Epithelial cell of proximal tubule (primary cell): Measurements from ENCODE around the gene RSPO3. TPM values are rescaled to one million over a fixed set of nuclear protein-coding genes. Genes with fewer than 3 reads are reported as not detected.
A peak's percentile ranks its signal among the peaks of the same experiment; 100 is the strongest.

Source experiments
- DNase-seq: peaks from one replicate; pipeline ENCODE4 v3.0.0-alpha.2; 2011; ENCODE audit warnings: low read depth
- H3K4me3 ChIP-seq: 2 replicates; pipeline ENCODE4 v1.5.1; 2011; ENCODE audit warnings: low read depth, mild to moderate bottlenecking, low read length
- total RNA-seq: library from RNA; depleted of rRNA; stranded (reverse); fragments of >200 nt; gene quantifications from 2 replicates; pipeline ENCODE4 v1.2.3, GENCODE V29; 2015
- TF ChIP-seq, protein P1 (sequence below): conservative IDR thresholded peaks from 2 replicates; pipeline ENCODE4 v1.5.1; 2012; ENCODE audit warnings: low read depth, mild to moderate bottlenecking, low read length

The RSPO3 gene, protein sequence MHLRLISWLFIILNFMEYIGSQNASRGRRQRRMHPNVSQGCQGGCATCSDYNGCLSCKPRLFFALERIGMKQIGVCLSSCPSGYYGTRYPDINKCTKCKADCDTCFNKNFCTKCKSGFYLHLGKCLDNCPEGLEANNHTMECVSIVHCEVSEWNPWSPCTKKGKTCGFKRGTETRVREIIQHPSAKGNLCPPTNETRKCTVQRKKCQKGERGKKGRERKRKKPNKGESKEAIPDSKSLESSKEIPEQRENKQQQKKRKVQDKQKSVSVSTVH
- 0.35 TPM in 1 of 2 replicates, not detected in the other for total RNA-seq

DNA sequence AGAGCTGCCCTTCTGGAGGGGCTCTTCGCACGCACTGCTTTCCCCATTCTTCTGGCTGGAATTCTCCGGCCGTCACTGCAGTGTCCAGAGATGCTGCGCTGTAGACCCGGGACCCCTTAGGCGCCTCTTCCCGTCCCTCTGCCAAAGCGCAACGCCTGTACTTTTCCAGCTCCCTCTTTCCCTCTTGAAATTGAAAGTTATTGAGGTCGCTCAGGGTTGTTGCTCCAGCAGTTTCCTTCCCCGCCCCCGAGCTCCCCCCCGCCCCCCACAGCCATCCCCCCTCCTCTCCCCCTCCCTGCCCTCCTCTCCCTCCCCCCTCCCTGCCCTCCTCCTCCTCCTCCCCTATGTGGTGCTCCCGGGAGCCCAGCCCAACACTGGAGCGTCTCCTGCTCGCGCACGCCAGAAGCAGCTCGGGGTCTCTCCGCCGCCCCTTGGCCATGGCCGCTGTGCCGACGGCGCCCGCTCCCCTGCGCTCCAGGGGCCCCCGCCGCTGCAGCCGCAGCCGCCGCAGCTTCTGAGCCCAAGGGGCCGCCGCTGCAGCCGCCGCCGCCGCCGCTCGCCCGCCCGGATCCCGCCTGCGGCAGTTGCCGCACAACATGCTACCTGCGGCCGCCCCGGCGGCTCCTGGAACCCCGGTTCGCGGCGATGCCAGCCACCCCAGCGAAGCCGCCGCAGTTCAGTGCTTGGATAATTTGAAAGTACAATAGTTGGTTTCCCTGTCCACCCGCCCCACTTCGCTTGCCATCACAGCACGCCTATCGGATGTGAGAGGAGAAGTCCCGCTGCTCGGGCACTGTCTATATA, at the start of gene RSPO3:
TSS of gene RSPO3 (plus strand) at position 374 of the 804 bp plus-strand sequence. CDS start 522 bp downstream, outside the sequence.
- H3K4me3 ChIP-seq, result peak within 1 kb of the TSS; percentile 58
- DNase-seq, result no peak
- TF ChIP-seq, protein P1, sequence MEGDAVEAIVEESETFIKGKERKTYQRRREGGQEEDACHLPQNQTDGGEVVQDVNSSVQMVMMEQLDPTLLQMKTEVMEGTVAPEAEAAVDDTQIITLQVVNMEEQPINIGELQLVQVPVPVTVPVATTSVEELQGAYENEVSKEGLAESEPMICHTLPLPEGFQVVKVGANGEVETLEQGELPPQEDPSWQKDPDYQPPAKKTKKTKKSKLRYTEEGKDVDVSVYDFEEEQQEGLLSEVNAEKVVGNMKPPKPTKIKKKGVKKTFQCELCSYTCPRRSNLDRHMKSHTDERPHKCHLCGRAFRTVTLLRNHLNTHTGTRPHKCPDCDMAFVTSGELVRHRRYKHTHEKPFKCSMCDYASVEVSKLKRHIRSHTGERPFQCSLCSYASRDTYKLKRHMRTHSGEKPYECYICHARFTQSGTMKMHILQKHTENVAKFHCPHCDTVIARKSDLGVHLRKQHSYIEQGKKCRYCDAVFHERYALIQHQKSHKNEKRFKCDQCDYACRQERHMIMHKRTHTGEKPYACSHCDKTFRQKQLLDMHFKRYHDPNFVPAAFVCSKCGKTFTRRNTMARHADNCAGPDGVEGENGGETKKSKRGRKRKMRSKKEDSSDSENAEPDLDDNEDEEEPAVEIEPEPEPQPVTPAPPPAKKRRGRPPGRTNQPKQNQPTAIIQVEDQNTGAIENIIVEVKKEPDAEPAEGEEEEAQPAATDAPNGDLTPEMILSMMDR, result no peak

DNA sequence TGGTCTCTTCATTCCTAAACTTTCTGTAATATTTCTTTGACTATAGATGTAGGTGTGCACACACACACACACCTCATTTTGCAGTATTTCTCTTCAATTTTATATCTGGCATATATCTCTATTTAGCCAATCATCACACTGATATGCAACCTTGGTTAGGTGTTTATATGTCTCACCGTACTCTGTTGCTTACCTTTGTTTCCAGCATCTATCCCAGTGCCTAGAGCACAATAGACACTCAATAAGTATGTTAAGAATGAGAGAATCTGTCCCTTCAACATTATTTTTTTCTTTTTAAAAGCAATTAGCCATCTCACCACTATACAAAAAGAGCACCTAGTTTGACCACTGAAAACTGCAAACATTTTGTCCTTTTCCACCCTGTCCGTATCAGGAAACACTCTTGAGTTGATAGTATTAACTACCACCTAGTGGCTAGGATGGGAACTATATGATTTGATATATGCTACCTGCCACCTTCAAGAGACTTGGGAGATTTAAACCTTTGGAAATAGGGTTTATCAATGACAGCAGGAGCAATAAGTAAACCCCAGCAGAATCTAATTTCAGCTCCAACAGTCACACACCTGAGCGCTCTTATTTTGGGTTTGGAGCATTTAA, 48.7 kb upstream of the RSPO3 start:
- no peak overlapping the region for H3K4me3 ChIP-seq
- no peak for DNase-seq
- TF ChIP-seq, protein P1, result peak; percentile 67

DNA sequence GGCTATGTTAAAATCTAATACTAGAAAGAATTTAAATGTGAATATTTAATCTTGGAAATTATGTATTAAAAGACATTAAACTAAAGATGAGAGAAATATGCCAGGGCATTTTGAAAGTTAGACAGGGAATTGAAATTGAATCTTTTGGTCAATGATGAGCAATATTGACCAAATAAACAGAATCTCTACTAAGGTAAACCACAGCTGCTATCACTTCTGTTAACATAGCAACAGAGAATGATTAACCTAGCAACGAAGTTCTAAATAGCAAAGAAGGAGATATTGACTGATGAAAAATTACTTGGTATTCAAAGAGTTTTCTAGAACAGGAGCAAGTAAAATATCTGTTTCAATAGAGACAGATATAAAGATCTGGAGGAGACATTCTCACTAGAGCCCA, 45.2 kb upstream of the RSPO3 start:
- TF ChIP-seq, protein P1, result no peak
- no peak overlapping the region for H3K4me3 ChIP-seq
- no peak for DNase-seq

DNA sequence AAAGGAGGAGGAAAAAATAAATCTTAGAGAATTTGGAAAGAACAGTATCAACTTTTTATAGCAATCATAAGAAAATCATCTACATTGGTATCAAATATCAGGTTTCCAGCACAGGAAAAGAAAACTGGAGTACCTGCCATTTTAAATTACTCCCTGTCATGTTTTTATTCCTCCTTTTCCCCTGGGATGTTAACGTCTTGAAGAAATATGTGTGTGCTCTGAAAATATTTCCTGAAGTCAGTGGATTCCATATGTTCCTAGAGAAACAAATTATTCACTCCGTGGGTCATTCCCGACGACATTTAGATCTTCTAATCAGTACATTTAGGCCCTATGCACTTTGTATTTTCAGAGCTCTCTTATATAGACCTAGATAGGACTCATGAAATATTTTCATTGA, 42.0 kb upstream of the RSPO3 start:
- H3K4me3 ChIP-seq, result no peak overlapping the region
- TF ChIP-seq, protein P1, result no peak
- DNase-seq, result no peak

DNA sequence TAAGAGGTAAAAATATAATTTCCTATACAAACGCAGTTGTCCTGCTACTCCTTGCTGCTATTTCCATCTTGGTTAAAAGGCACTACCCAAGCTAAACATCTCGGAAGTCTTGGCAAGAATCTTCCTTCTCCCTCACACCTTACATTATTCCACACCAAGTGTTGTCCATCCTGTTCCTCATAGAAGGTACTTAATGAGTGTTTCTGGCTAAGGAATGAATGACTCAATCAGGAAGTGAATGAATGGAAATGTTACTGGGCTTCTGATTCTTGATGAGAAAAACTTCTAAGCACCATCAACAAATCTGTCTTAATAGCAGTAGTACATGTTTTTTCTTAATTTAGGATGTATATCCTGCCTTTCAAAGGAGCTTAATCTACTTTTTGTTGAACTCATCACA, 40.6 kb upstream of the RSPO3 start:
- H3K4me3 ChIP-seq, result no peak overlapping the region
- no peak for DNase-seq
- TF ChIP-seq, protein P1, result no peak

DNA sequence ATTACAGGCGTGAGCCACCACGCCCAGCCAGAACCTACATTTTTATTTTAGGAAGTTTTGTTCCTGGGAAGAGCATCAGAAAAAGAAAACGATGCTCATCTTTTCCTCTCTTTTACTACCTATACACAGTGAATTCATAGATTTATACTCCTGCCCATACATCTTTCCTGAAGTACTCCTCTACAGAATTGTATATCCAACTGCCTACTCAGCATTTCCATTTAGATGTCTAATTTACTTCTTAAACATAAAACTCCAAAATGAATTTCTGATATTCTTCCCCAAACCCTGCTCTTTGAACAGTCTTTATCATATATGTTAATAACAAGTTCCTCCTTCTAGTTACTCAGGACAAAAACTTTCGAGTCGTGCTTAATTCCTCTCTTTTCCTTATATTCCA, 39.8 kb upstream of the RSPO3 start:
- no peak overlapping the region for H3K4me3 ChIP-seq
- DNase-seq, result no peak
- TF ChIP-seq, protein P1, result no peak
